ENCODE data around the gene NLRP12. TPM values are rescaled to one million over a fixed set of nuclear protein-coding genes. Genes with fewer than 3 reads are reported as not detected.

The NLRP12 gene
- total and polyA plus RNA-seq, 10 of the 15 experiments (the other 5 are each of a cell fraction or from before 2014, with no cell fraction given) = not detected

- TF ChIP-seq HSF1 (IDR thresholded peaks at IDR 0.05; ENCODE audit: low read depth, low read length) (no peak), YY1 (IDR thresholded peaks at IDR 0.05; ENCODE audit: low read depth, low read length) (no peak), E2F4 (IDR thresholded peaks at IDR 0.05; ENCODE audit: low read depth, low read length) (no peak), SMC3 (IDR thresholded peaks at IDR 0.05; ENCODE audit: borderline replicate concordance, low read length) (peak; percentile 44; the same call in 1 of the 2 replicates), TCF7 (IDR thresholded peaks at IDR 0.05; ENCODE audit: borderline replicate concordance) (no peak), ZNF217 (IDR thresholded peaks at IDR 0.05) (no peak), RAD51 (IDR thresholded peaks at IDR 0.05) (no peak), TCF12 (IDR thresholded peaks at IDR 0.05; ENCODE audit: low read depth, low read length) (no peak), SMARCA5 (IDR thresholded peaks at IDR 0.05) (no peak), USF1 (IDR thresholded peaks at IDR 0.05; ENCODE audit: borderline replicate concordance, extremely low read length, insufficient read depth, low read depth, low read length) (no peak)
Observed at GRCh38 chr19:53792721-53793433, 31.2 kb downstream of the NLRP12 start (continued).

All from GM12878 (cell line).